HG03342 (cell line): ENCODE measurements around the gene SULT1E1.

Experiments
- ATAC-seq: cut with Tn5 transposase; IDR thresholded peaks from one replicate; pipeline ENCODE4 v1.9.1; 2021; ENCODE audit warnings: mild to moderate bottlenecking, moderate library complexity; ENCODE audit not compliant: unreplicated experiment

Gene SULT1E1

DNA sequence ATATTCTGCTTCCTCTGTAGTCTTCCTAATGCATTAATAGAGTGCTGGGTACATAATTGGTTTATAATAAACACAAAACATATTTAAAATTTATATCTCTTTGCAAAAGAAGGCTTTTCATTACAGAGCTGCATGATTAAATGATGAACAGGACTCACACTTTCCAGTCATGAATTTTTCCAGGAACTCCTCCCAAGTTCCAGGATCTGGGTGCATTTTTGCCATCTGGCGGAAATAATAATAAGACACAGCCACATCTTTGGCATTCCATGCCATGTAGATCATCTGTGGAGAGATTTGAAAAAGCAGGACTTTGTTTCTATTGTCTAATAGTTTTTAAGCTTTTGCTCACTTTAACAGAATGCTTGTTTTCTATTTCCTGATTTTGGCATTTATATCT is 59.3 kb downstream of the SULT1E1 start:
- ATAC-seq, result no peak

- ATAC-seq, result no peak
These were observed 60.6 kb downstream of the SULT1E1 start for GRCh38 chr4:69799337-69799736.

DNA sequence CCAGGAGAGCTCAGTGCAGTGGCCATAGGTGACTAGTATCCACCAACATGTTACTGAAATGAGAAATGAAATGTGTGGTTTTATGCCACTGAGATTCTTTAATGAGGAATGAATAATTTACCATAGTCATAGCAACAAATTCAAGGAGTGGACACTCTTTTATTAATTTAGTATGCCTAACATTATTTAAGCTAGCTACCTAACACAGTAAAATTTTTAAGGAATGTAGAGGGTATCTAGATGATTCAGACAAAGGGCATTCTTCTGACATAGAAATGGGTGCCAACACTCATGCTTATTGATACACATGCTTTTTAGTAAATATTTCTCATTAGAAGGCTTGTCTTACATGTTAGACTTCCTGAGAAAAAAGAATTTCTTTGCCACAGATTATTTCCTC is 66.2 kb downstream of the SULT1E1 start:
- ATAC-seq, result no peak
